Hematopoietic multipotent progenitor cell treated with erythropoietin and hydrocortisone succinate and interleukin-3 and kit ligand, for 8 days (in vitro differentiated cells): ENCODE results near the gene ANO9.
"Not testable (repeated sequence)": the region's sequence is repeated elsewhere in the genome, so short reads cannot be mapped to it uniquely, and the experiment has no call there.

Source experiments
- DNase-seq: peaks from one replicate; pipeline ENCODE4 v3.0.0-alpha.2; 2015

The ANO9 gene

DNA sequence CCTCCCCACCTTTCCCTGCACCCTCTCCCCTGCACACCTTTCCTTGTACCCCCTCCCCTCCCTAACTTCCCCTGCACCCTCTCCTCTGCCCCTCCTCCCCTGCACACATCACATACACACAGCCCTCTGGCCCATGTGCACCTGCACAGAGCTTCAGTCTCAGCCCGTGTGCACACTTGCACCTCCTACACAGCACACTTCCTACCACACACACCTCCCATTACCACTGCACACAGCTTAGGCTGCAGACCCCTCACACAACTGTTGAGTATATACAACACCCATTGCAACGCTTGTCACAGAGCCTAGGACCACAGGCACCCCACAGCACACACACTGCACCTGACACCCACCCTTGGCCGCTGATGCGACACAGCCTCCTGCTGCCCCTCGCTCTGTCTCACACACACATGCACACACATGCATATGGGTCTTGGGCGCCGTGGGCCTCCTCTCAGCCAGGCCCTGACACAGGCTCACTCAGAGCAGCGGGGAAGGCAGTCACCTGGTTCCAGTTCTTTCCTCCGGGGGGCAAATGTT lies 27.4 kb downstream of the ANO9 start:
- no peak for DNase-seq

DNA sequence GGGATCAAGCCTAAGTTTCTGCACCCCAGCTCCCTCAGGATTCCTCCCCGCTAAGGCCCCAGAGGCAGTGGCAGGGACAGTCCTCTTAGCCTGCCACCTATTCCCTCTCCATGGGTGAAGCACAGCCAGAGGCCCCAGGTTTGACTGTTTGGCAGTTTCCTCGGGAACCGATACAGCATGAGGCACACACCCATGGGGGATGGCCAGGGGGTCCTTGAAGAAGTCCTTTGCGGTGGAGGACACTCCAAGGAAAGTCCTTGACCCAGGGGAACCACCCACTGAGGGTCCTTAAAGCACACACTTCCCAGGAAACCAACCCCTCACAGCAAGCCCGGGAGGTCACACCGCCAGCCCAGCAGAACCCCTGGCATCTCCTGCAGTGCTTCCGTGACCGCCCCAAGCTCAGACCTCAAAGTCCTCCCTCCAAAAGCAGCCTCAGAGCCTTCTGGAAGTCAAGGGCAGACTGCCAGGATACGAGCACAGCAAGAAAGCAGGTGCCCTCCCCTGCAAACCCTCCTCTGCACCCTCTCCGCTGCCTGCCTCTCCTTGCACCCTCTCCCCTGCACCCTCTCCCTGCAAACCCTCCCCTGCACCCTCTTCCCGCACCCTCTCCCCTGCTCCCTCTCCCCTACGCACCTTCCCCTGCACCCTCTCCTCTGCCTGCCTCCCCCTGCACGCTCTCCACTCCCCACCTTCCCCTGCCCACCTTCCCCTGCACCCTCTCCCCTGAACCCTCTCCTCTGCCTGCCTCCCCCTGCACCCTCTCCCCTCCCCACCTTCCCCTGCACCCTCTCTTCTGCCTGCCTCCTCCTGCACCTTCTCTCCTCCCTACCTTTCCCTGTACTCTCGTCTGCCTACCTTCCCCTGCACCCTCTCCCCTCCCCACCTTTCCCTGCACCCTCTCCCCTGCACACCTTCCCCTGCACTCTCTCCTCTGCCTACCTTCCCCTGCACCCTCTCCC lies 28.4 kb downstream of the ANO9 start:
- DNase-seq = peak; percentile 37

DNA sequence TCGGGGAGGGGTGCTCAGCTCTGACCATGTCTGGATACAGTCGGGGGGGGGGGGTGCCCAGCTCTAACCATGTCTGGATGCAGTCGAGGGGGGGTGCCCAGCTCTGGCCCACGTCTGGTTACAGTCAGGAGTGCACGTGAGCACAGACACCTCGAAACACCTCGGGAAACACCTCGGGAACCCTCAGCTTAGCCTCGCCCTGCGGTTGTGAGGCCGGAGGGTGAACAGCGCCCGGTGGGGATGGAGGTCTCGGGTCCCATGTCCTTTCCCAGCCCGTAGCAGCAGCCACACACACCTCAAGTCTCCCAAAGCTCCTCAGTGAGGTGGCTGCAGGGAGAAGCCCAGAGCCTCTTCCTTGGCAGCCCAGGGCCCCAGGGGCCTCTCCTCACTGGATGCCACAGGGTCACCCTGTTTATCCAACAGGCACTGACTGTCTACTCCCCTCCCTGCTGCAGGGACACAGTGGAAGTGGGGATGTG lies 29.1 kb downstream of the ANO9 start:
- DNase-seq = no peak

DNA sequence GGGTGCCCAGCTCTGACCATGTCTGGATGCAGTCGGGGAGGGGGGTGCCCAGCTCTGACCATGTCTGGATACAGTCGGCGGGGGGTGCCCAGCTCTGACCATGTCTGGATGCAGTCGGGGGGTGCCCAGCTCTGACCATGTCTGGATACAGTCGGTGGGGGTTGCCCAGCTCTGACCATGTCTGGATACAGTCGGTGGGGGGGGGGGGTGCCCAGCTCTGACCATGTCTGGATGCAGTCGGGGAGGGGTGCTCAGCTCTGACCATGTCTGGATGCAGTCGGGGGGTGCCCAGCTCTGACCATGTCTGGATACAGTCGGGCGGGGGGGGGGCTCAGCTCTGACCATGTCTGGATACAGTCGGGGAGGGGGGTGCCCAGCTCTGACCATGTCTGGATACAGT lies 30.3 kb downstream of the ANO9 start:
- not testable (repeated sequence) for DNase-seq

DNA sequence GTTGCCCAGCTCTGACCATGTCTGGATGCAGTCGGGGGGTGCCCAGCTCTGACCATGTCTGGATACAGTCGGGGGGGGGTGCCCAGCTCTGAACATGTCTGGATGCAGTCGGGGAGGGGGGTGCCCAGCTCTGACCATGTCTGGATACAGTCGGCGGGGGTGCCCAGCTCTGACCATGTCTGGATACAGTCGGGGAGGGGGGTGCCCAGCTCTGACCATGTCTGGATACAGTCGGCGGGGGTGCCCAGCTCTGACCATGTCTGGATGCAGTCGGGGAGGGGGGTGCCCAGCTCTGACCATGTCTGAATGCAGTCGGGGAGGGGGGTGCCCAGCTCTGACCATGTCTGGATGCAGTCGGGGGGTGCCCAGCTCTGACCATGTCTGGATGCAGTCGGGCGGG lies 31.1 kb downstream of the ANO9 start:
- DNase-seq = not testable (repeated sequence)

DNA sequence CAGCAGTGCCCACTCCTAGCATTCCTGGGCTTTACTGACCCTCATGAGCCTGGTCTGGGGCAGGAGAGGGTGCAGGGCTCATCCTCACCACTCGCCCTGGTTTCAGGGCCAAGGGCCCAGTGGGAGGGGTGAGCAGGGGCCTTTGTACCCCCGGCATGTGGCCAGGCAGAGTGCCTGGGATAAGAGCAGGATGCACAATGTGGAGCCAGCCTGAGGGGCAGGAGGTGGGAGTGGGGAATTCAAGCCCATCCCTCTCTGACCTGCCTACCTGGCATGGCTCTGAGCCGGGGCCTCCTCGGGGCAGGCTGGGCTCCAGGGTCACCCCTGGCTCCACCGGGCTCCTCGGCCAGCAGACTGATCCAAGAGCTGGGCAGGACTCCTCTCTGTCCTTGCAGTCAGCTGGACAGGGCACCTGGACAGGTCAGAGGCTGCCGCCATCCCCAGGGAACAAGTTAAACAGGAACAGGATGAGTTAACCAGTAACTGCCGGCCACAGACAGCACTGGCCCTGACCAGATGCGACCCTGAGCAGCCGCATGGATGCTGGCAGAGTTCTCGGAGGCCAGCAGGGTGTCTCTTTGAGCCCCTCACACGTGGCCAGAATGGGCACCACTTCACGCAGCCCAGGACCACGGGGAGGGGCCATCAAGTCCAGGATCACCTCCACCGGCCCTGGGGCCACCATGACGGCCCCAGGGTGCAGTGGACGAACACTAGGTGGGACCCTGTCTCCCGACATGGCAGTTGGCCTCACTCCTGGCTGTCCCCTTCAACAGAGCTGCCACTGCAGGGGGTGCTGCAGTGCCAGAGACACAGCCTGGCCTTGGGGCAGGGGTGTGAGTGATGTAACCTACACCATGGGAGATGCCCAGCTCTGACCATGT lies 32.0 kb downstream of the ANO9 start:
- no peak for DNase-seq

DNA sequence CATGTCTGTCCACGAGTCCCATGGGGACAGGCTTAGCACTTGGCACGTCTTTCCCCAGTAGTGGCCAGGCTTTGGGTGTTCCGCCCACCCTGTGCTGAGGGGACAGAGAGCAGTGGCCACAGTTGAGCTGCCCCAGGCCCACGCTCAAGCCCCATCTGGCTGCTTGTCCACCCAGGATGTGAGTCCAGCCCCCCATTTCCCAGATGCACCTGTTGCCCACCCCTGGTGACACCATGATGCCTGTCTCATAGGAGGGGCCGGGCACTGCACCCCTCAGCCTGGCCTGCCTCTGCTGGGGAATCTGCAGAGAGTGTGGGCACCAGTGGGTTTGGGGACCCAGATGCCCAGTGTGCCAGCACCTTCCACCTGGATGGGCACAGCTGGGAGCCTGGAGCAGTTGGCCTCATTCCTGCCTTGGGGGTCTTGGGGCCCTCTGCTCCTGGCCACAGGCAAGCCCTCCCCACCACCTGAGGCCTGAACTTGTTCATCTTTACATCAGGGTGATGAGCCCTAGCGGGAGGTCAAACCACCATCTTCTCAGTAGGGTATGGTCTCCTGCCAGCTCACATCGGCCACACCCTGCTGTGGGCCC lies 32.7 kb downstream of the ANO9 start:
- DNase-seq = no peak

DNA sequence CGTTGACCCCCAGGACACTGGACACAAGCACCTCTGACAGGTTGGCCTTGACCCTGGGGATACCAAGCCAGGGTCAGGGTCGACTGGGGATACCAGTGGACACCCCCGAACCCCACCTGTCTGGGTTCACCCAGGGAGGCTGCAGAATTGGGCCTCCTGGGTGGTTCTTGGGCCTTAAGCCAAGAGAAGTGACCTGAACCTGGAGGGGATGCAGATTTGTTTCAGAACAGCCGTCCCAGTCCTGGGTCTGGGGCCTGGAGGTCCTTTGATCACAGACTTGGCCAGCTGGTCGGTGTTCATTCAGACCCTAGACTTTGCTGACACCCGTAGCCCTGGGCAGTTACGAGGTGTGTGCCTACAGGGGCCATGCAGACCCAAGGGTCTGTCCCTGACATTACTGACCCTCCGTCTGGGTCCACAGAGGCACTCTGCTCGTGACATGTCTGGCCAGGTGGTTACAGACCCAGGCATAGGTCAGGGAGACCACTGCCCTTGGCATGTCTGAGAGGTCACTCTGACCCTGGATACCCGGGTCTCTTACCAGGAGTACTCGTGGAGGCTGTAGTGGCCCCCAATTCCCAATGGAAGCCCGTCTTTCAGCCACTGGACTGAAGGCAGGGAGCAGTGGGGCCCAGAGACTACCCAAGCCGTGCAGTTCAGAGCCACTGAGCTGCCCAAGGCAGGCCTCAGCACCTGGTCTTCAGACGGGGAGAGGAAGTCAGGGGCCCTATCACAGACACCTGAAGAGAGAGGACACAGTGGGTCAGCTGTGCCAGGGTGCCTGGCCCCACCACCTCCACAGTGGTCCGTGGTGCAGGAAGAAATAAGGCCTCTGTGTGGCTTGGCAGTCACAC lies 33.4 kb downstream of the ANO9 start:
- DNase-seq = no peak

DNA sequence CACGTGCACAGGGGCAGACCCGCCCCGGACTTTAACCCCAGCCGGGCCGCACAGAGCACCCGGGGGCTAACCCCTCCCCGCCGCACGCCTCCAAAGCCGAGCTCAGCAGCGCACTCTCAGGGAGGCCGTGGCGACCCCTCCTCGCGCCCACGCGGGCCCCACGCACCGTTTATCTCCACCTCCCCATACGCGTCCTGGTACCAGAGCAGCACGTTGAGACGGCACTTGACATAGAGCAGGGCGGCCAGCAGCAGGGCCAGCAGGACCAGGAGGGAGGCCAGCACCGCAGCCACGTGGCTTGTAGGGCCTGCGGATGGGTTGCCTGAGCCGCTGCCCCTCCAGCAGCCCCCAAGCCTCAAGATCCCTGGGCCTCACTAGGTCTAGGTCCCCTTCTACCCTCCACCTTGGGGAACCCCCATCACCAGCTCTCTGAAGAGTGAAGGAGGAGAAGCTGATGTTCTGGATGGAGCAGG lies 34.1 kb downstream of the ANO9 start:
- no peak for DNase-seq

DNA sequence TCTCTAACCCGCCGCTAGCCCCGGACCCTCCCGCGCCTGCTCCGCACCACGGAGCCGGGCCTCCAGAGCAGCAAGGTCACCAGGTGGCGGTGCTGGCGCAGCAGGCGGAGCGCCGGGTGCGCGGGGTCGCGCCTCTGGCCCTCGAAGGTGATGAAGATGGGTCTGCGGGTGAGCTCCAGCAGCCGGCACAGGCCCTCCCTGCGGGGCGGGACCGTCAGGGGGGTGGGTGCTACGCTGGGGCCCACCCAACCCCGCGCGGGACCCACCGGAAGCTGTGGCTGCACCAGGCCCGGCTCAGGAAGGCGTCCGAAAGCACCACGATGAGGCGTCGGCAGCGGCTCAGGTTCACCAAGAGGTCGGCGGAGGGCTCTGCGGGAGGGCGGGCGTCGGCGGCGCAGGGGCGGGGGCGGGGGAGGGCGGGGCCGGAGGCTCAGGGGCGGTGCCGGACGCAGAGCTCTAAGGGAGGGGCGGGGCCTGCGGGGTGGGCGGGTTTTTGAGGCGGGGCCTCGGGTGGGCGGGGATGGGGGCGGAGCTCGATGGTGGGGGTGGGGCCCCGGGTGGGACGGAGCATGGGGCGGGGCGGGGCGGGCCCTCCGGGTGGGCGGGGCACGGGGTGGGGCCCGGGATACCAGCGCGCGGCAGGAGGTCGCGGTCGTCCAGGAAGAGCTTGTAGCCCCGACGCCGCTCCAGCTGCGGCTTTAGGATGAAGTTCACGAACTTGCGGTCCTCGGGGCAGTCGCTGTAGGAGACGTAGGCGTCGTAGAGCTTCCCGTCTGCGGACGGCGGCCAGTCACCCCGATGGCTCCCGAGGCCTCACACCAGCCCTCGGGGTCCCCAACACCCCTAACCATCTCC lies 34.8 kb downstream of the ANO9 start:
- DNase-seq = peak; percentile 82

DNA sequence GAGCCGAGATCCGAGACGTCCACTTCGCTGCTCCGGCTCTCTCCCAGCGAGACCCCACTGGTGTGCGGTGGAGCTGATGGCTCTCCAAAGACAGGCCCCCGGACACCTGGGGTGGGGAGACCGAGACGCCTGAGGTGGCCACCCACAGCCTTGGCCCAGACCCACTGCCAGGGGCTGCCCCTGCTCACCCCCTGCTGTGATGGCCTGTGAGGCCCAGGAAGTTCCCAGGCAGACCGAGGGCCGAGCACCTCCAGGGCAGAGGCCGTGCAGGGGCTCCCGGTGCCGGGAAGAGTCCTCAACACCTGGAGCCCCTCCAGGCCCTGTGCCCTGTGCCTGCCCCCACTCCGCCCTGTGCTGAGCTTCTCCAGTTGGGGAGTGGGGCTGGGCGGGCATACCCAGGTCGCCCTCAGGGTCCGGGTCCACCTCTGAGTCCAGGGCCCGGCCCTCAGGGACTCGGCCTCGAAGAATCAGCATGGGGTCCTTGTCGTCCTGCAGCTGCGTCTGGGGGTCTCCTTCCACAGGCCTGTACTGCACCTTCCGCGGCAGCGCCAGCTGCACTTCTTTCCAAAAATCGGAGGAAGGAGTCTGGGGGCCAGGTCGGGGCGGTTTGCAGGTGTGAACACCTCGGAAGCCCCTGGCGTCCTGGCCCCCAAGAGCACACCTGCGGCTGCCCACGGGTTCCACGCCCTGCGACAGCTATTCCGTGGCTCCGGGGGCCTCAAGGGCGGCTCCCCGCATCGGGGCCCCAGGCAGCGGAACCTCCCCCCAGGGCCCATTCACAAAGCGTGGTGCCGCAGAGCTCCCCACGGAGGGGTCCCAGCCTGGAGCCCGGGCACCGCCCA lies 35.6 kb downstream of the ANO9 start:
- DNase-seq = no peak

DNA sequence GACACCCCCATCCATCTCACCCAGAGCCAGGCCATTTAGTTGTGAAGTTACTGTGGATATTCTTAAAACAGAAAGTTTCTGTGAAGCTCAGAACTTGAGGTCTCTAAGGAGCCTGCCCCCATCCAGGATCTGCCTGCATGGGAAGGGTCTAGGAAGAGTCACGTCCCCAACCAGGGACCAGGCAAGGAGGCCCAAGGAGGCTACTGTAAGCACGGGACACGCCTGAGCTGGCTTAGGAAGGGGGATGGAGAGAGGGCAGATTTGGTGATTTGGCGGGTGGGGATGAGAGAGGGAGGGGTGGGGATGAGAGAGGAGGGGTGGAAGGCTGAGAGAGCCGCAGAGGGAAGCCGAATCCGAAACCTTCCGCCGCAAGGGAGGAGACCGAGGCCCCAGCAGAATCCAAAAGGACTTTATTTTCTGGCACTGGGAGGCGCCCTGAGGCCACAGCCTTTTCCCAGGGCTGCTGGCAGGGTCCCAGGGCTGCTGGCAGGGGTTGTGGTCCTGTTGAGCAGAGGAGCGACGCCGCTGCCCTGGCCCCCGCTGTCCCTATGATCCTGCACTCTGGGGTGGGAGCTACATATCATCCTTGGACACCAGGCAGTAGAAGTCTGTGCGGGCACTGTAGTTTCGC lies 36.4 kb downstream of the ANO9 start:
- DNase-seq = no peak

DNA sequence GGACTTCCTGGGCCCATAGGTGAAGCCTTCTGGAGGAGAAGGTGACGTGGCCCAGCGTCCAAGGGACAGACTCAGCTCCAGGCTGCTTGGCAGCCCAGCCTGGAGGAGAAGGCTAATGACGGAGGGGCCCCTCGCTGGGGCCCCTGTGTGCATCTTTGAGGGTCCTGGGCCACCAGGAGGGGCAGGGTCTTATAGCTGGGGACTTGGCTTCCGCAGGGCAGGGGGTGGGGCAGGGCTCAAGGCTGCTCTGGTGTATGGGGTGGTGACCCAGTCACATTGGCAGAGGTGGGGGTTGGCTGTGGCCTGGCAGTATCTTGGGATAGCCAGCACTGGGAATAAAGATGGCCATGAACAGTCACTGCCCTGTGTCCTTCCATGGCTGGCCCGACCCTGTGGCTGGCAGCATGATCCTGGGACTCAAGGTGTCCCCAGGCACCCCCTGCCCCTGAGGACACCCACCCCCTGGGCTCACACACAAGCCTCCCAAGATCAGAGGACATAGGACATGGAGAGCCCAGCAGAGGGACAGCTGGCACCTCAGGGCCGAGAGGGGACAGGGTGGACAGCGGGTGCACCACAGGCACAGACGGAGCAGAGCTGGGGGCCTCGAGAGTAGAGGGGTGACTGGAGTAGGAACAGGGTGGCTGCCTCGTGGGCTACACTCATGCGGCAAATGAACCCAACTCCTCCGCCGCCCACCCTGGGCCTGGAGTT lies 37.1 kb downstream of the ANO9 start:
- no peak for DNase-seq

DNA sequence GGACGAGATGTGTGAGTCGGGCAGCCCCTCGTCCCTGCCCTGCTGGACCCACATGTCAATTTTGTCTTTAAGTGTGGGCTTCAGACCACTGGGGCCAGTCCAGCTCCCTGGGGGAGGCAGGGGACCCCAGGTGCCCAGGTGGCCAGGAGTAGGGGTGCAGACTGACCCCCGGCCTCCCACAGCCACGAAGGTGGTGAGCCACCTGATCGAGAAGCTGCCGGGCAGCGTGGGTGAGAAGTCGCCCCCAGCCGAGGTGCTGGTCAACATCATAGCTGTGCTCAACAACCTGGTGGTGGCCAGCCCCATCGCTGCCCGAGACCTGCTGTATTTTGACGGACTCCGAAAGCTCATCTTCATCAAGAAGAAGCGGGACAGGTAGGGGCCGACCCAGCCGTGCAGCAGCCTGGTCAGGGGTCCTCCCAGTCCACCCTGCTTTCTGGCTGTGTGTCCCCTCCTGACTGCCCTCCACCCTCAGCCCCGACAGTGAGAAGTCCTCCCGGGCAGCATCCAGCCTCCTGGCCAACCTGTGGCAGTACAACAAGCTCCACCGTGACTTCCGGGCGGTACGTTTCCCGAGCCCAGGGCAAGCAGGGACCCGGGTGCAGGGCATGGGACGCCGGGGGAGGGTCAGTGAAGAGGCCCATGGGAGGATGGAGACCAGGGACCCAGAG lies 37.9 kb downstream of the ANO9 start:
- DNase-seq = no peak

DNA sequence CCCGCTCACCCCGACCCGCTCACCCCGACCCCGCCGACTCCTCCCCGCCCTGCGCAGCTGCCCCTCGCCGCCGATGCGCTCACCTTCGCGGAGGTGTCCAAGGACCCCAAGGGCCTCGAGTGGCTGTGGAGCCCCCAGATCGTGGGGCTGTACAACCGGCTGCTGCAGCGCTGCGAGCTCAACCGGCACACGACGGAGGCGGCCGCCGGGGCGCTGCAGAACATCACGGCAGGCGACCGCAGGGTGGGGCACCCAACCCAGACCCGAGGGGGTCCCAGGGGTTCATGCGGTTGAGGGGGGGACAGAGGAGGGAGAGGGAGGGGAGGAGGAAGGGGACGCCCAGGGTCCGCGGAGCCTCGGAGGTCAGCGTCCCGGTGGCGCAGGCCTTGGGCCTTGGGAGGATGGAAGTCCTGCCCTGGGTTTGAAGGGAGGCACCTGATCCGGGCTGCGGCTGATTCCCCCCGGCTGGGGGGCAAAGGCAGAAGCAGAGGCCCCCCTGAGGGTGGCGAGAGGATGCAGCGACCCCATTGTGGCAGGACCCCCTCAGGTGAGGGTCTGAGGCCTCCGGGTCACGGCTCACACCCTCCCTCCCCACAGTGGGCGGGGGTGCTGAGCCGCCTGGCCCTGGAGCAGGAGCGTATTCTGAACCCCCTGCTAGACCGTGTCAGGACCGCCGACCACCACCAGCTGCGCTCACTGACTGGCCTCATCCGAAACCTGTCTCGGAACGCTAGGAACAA lies 38.6 kb downstream of the ANO9 start:
- DNase-seq = no peak

DNA sequence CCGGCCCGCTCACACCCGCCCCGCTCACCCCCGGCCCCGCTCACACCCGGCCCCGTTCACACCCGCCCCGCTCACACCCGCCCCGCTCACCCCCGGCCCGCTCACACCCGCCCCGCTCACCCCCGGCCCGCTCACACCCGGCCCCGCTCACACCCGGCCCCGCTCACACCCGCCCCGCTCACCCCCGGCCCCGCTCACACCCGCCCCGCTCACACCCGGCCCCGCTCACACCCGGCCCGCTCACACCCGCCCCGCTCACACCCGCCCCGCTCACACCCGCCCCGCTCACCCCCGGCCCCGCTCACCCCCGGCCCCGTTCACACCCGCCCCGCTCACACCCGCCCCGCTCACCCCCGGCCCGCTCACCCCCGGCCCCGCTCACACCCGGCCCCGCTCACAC lies 40.6 kb downstream of the ANO9 start:
- not testable (repeated sequence) for DNase-seq

DNA sequence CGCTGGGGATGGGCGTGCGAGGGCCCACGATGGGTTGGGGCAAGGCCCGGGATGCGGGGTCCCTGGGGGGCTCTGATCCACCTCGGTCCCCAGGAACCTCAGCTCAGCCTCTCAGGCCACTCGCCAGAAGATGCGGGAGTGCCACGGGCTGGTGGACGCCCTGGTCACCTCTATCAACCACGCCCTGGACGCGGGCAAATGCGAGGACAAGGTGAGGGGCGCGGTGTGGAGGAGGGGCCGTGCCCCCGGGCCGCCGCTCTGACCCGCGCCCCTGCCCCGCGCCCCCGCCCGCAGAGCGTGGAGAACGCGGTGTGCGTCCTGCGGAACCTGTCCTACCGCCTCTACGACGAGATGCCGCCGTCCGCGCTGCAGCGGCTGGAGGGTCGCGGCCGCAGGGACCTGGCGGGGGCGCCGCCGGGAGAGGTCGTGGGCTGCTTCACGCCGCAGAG lies 41.5 kb downstream of the ANO9 start:
- DNase-seq = no peak
